Measurements from ENCODE around the gene FAM170B.

Gene FAM170B

DNA sequence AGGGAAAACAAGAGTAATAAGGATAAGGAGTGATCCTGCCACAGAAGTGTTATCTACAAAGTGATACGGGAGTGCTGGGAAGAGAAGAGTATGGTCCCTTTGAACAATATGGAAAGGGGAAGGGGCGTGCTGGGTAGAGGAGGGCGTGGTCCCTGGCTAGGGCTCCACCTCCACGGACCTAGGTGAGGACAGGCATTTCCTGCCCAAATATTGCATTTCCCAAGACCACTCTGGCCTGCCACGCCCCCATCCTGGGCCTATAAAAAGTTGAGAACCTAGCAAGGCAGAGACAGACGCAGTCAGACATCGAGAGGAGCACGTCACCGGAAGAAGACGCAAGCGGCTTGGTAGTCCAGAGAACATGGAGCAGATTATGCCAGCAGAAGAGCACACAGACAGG is 41.3 kb downstream of the FAM170B start:
- DNase-seq (ENCODE audit: low spot score) = no peak
- TF ChIP-seq, protein P1, sequence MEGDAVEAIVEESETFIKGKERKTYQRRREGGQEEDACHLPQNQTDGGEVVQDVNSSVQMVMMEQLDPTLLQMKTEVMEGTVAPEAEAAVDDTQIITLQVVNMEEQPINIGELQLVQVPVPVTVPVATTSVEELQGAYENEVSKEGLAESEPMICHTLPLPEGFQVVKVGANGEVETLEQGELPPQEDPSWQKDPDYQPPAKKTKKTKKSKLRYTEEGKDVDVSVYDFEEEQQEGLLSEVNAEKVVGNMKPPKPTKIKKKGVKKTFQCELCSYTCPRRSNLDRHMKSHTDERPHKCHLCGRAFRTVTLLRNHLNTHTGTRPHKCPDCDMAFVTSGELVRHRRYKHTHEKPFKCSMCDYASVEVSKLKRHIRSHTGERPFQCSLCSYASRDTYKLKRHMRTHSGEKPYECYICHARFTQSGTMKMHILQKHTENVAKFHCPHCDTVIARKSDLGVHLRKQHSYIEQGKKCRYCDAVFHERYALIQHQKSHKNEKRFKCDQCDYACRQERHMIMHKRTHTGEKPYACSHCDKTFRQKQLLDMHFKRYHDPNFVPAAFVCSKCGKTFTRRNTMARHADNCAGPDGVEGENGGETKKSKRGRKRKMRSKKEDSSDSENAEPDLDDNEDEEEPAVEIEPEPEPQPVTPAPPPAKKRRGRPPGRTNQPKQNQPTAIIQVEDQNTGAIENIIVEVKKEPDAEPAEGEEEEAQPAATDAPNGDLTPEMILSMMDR (conservative IDR thresholded peaks at IDR 0.05; ENCODE audit: low read depth) = no peak
- ChIA-PET POLR2A (ENCODE audit: low non-redundant PET) (no interaction called here), CTCF (no interaction called here)
- H3K27ac ChIP-seq = no peak overlapping the region

DNA sequence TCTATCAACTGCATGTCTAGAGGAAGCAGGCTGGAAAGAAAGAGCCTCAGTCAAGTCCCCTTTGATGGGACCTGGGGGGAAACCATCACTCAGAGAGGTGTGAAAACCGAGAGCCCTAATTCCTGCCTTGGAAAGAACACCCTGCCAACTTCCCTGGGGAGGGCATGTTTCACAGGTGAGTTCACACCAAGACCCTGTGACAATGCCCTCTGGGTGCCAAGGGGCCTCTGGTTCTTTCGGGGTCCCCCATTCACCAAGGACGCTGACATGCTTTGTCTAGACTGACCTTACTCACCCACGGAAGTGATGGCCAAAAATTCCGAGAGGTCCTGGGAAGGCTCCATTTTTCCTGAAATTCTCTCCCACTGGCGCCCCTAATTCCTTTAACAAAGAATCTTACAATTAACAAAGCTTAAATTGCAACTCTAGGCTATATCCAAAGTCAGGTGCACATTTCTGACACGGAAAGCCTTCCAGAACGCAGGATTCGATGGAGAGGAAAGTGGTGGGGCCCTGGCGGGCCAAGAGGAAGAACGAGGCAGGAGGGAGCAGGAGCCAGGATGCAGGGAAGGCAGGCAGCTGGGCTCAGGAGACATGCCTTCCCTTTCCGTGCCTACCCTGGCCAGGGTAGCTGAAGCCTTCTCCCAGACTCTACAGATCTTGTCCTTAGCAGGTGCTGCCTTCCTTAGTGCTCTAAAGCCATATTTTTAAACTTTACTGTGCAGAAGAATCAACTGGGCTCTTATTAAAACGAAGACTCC is 42.2 kb downstream of the FAM170B start:
- no peak overlapping the region for H3K27ac ChIP-seq
- CTCF ChIA-PET = no interaction called here
- TF ChIP-seq, protein P1 (conservative IDR thresholded peaks at IDR 0.05; ENCODE audit: low read depth) = no peak
- POLR2A ChIA-PET (ENCODE audit: low non-redundant PET) = no interaction called here
- DNase-seq (ENCODE audit: low spot score) = no peak

DNA sequence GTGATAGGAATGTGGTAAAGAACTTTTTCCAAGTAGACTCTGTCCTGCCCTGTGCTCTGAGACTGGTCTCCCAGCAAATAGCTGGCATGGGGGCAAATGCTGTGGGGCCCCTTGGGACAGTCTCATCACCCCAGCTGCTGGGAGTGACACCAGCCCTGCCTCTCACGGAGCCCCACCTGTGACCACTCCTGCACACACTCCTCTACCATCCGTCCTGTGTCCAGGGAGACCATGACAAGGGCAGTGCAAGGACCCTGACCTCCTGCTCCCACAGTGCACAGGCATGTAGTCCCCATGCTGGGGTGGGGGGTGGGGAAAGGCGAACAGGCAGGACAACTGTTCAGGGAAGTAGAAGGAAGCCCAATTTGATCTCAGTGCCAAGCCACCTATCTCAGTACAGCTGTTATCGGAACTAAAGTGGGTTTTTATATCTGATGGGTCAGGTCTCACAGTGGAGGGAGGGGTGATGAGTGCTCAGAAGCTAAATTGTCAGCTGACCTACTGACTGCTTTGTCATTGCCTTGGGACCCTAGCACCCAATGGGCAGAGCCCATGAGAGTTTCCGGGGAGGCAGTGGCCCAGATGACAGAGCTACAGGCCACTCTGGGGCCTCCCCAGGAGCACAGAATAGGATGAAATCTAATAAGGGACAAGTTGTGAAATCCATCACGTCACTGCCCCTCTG is 43.0 kb downstream of the FAM170B start:
- no peak overlapping the region for H3K27ac ChIP-seq
- no peak for DNase-seq (ENCODE audit: low spot score)
- POLR2A ChIA-PET (ENCODE audit: low non-redundant PET) = no interaction called here
- TF ChIP-seq, protein P1 (conservative IDR thresholded peaks at IDR 0.05; ENCODE audit: low read depth) = no peak
- CTCF ChIA-PET = no interaction called here

GRCh38 chr10:49090189-49090575 is 43.6 kb downstream of the FAM170B start:
- no peak for DNase-seq (ENCODE audit: low spot score)
- ChIA-PET POLR2A (ENCODE audit: low non-redundant PET) (no interaction called here), CTCF (no interaction called here)
- TF ChIP-seq, protein P1 (conservative IDR thresholded peaks at IDR 0.05; ENCODE audit: low read depth) = no peak
- no peak overlapping the region for H3K27ac ChIP-seq

GRCh38 chr10:49089557-49090188 is 44.1 kb downstream of the FAM170B start:
- POLR2A ChIA-PET (ENCODE audit: low non-redundant PET) = no interaction called here
- TF ChIP-seq, protein P1 (conservative IDR thresholded peaks at IDR 0.05; ENCODE audit: low read depth) = no peak
- no peak for DNase-seq (ENCODE audit: low spot score)
- CTCF ChIA-PET = interaction anchor here (0.7 kb wide), 1 partner anchor 279 kb away, joined by 3 read pairs; no protein-coding TSS in a partner anchor
- H3K27ac ChIP-seq = no peak overlapping the region

GRCh38 chr10:49089152-49089551 is 44.7 kb downstream of the FAM170B start:
- CTCF ChIA-PET = interaction anchor here (0.7 kb wide), 1 partner anchor 279 kb away, joined by 3 read pairs; no protein-coding TSS in a partner anchor

More at GRCh38 chr10:49089152-49089551, 44.7 kb downstream of the FAM170B start:
- TF ChIP-seq, protein P1 (conservative IDR thresholded peaks at IDR 0.05; ENCODE audit: low read depth) = no peak
- H3K27ac ChIP-seq = no peak overlapping the region
- DNase-seq (ENCODE audit: low spot score) = no peak
- POLR2A ChIA-PET (ENCODE audit: low non-redundant PET) = no interaction called here

Data from RWPE1 (cell line).